Measurements from ENCODE around the gene YJU2. TPM values are rescaled to one million over a fixed set of nuclear protein-coding genes. Genes with fewer than 3 reads are reported as not detected.
"Not testable (repeated sequence)": the region's sequence is repeated elsewhere in the genome, so short reads cannot be mapped to it uniquely, and the experiment has no call there.

Gene YJU2
- total RNA-seq = 7.8 TPM
- long read RNA-seq, transcript YJU2-201 (8 exons, 1,434 nt) = major isoform, 10 of 11 reads
- long read RNA-seq, partial matches to known transcripts = 0 of 11 reads
- long read RNA-seq, other reads (novel, unspliced or antisense) = 1 of 11 reads

- intact Hi-C loops (cut with DNase I) = no loop called here
- peak; percentile 99 for DNase-seq
- ATAC-seq (ENCODE audit: poor library complexity) = peak; percentile 99
Observed at GRCh38 chr19:4246767-4247593, at the start of gene YJU2. TSS of gene YJU2 (plus strand) at chr19:4247080. CDS start at chr19:4247147, 67 bp downstream.

GRCh38 chr19:4197228-4197624 is 49.7 kb upstream of the YJU2 start:
- intact Hi-C loops (cut with DNase I) = no loop called here
- DNase-seq (no peak), ATAC-seq (ENCODE audit: poor library complexity) (no peak)

GRCh38 chr19:4197625-4198466 is 49.0 kb upstream of the YJU2 start:
- intact Hi-C loops (cut with DNase I) = no loop called here
- DNase-seq (no peak), ATAC-seq (ENCODE audit: poor library complexity) (no peak)

GRCh38 chr19:4198467-4199126 is 48.3 kb upstream of the YJU2 start:
- DNase-seq (no peak), ATAC-seq (ENCODE audit: poor library complexity) (no peak)
- intact Hi-C loops (cut with DNase I) = no loop called here

GRCh38 chr19:4199699-4200293 is 47.1 kb upstream of the YJU2 start:
- ATAC-seq (ENCODE audit: poor library complexity) (no peak), DNase-seq (no peak)
- intact Hi-C loops (cut with DNase I) = no loop called here

- intact Hi-C loops (cut with DNase I) = no loop called here
- ATAC-seq (ENCODE audit: poor library complexity) = no peak
- no peak for DNase-seq
Observed at GRCh38 chr19:4200940-4201542, 45.8 kb upstream of the YJU2 start.

- intact Hi-C loops (cut with DNase I) = no loop called here
- no peak for DNase-seq
- ATAC-seq (ENCODE audit: poor library complexity) = no peak
Observed at GRCh38 chr19:4201798-4202197, 45.1 kb upstream of the YJU2 start.

- no peak for ATAC-seq (ENCODE audit: poor library complexity)
- DNase-seq = no peak
- intact Hi-C loops (cut with DNase I) = loop anchor here (5.0 kb wide), 1 partner anchor 220 kb away; the partner anchor contains the start of gene EEF2
Observed at GRCh38 chr19:4206818-4207484, 39.9 kb upstream of the YJU2 start.

GRCh38 chr19:4208385-4209094 is 38.3 kb upstream of the YJU2 start:
- intact Hi-C loops (cut with DNase I) = loop anchor here (5.0 kb wide), 1 partner anchor 221 kb away; the partner anchor contains the start of gene EEF2
- no peak for DNase-seq
- ATAC-seq (ENCODE audit: poor library complexity) = no peak

GRCh38 chr19:4210166-4210731 is 36.6 kb upstream of the YJU2 start:
- ATAC-seq (ENCODE audit: poor library complexity) = no peak
- intact Hi-C loops (cut with DNase I) = no loop called here
- DNase-seq = no peak

- DNase-seq = no peak
- no peak for ATAC-seq (ENCODE audit: poor library complexity)
- intact Hi-C loops (cut with DNase I) = no loop called here
Observed at GRCh38 chr19:4213116-4213515, 33.8 kb upstream of the YJU2 start.

- intact Hi-C loops (cut with DNase I) = no loop called here
- no peak for DNase-seq
Observed at GRCh38 chr19:4215807-4216206, 31.1 kb upstream of the YJU2 start.

GRCh38 chr19:4216846-4217245 is 30.0 kb upstream of the YJU2 start:
- no peak for DNase-seq
- intact Hi-C loops (cut with DNase I) = no loop called here
- no peak for ATAC-seq (ENCODE audit: poor library complexity)

More at GRCh38 chr19:4215807-4216206, 31.1 kb upstream of the YJU2 start:
- ATAC-seq (ENCODE audit: poor library complexity) = no peak

- ATAC-seq (ENCODE audit: poor library complexity) (no peak), DNase-seq (no peak)
- intact Hi-C loops (cut with DNase I) = no loop called here
Observed at GRCh38 chr19:4217429-4218264, 29.2 kb upstream of the YJU2 start.

GRCh38 chr19:4218523-4218922 is 28.4 kb upstream of the YJU2 start:
- DNase-seq; ATAC-seq (ENCODE audit: poor library complexity); intact Hi-C loops (cut with DNase I): not testable (repeated sequence)

- intact Hi-C loops (cut with DNase I) = no loop called here
- DNase-seq (no peak), ATAC-seq (ENCODE audit: poor library complexity) (no peak)
Observed at GRCh38 chr19:4220188-4220587, 26.7 kb upstream of the YJU2 start.
